Iris pigment epithelial cell (primary cell): ENCODE measurements around the gene CPA3.

ENCODE experiments used
- DNase-seq: peaks from one replicate; pipeline ENCODE4 v3.0.0-alpha.2; 2011; ENCODE audit warnings: low read depth

The CPA3 gene

DNA sequence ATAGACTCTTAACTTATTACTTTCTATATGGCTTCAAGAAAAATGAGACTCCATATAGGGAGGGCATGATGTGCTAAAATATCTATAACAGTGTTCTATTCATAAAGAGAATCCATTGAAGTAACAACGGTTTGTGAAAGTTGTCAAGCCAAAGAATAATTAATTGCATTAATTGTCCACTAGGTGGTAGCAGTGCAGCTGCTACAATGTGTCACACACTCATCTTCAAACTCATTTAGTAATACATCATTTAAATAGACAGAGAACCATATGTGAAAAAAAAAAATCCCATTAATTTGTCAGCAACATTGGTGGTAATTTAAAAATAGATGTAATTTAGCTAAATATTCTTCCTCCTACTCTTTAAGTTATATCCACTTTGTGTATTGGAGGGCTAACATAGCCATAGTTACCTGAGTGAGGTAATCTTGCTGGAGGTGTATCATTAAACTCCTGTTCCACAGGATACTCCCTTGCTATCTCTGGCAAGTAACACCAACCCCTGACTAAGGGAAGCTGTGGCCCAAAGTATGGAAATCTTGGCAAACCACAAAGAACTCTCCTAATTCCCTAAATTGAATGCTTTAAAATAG lies 3.7 kb upstream of the CPA3 start:
- DNase-seq: peak; percentile 56

GRCh38 chr3:148863297-148863696 lies 1.8 kb upstream of the CPA3 start:
- no peak for DNase-seq

DNA sequence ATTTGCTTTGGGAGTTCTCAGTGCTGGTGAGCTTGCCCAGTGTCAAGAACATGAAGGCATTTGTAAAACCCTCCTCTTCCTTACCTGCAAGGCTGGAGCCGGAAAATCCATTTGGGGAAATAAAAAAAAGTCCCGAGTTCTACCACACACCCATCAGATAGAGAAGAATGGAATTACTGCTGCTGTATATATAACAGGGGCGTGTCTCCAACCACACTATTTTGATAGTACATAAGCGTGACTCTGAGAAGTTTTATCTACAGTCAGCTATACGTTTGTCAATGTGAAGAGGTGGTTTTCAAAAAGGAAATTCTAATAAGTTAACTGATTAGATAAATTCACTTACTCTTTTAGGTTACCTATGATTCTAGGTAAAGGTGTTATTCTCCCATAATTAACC lies 1.3 kb upstream of the CPA3 start:
- DNase-seq: no peak

- DNase-seq: peak; percentile 94
These were observed 1.2 kb downstream of the CPA3 start for GRCh38 chr3:148866261-148866660.

GRCh38 chr3:148873270-148873927 lies 8.3 kb downstream of the CPA3 start:
- no peak for DNase-seq

DNA sequence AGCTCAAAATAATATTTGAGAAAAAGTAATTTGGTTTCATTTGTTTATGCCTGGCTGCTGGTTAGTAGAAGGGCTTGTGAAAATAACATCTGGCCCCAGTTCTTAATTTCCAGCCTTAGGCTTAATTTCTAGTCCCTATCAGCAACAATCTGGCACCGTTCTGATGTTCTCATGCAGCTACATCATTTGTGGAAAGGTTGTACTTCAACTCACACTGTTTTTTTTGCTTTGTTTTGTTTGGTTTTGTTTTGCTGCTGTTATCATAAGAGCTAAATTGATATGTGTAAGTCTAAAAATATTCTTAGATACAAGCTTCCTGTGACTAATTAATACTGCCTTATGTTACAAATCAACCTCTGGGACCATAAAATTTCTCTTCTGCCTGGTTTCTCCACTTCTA lies 8.9 kb downstream of the CPA3 start:
- DNase-seq: no peak

GRCh38 chr3:148878095-148878494 lies 13.0 kb downstream of the CPA3 start:
- DNase-seq: no peak

DNA sequence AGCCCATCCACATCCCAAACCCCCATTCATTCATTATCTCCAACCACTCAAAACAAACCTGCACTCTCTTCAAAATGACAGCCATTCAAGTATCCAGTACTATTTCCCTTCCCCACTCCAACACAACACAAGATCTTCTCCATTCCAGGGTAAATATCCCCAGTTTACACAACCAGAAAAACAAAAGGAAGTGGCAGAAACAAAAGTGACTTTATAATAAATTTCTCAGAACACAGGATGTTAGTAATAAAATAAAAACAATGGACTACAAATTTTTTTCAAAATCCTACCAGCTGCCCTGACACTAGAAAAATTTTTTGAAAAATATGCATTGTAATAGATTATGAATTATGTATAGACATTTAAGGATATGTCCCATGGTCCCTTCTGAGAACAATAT lies 14.2 kb downstream of the CPA3 start:
- no peak for DNase-seq

DNA sequence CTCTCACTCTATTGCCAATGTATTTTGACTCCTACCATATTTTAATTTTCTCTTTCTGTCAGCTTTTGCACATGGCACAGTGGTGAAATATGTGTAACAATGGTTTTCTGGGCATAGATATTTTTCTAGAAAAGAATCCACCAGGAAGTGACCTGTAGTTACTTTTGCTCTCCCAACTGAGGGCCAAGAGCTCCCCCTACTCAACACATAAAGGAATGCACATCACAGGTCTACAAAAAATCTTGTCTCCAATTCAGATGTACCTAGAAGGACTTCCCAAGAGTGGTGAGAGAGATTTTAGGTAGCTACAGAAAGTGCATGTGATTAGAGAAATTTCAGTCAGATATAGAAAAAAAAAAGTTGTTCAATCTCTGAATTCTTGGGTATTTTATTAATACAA lies 15.6 kb downstream of the CPA3 start:
- no peak for DNase-seq

GRCh38 chr3:148881286-148881685 lies 16.2 kb downstream of the CPA3 start:
- DNase-seq: peak; percentile 68

GRCh38 chr3:148882288-148882687 lies 17.2 kb downstream of the CPA3 start:
- DNase-seq: peak; percentile 88

- no peak for DNase-seq
These were observed 18.1 kb downstream of the CPA3 start for GRCh38 chr3:148883163-148883562.

DNA sequence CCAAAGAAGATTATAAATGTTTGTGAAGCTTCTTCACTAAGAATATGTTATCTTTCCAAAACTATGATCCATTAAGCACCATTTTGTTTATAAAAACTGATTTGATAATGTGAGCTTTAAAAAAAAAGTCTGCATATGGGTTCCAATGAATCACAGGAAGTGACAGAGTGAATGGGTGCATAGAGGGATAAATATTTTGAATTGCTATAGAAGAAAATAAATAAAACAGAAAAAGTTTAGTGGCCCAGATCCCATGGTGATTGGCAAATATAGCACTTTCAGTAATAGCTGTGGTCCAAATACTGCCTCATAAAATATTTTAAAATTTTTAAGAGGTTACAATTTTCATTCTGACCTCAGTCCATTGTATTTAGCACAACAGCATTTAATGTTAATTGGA lies 19.2 kb downstream of the CPA3 start:
- peak; percentile 67 for DNase-seq

GRCh38 chr3:148889828-148890227 lies 24.7 kb downstream of the CPA3 start:
- no peak for DNase-seq

DNA sequence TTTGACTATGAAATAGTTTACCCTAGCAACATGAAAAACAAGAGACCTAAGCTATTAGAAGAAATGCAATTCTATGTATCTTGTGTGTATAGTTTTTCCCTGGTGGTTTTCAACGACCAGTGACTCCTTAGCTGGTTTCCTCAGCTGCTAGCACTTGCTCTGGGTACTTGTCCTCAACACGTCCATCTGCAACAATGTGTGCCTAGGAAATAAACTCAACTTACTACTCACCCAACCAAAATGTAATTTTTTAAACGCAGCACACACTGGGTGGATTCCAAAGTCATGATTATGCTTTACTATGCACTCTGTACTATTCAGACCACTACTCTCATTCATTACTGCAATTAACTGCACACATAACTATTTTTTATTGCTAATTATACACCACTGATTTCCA lies 31.0 kb downstream of the CPA3 start:
- no peak for DNase-seq

DNA sequence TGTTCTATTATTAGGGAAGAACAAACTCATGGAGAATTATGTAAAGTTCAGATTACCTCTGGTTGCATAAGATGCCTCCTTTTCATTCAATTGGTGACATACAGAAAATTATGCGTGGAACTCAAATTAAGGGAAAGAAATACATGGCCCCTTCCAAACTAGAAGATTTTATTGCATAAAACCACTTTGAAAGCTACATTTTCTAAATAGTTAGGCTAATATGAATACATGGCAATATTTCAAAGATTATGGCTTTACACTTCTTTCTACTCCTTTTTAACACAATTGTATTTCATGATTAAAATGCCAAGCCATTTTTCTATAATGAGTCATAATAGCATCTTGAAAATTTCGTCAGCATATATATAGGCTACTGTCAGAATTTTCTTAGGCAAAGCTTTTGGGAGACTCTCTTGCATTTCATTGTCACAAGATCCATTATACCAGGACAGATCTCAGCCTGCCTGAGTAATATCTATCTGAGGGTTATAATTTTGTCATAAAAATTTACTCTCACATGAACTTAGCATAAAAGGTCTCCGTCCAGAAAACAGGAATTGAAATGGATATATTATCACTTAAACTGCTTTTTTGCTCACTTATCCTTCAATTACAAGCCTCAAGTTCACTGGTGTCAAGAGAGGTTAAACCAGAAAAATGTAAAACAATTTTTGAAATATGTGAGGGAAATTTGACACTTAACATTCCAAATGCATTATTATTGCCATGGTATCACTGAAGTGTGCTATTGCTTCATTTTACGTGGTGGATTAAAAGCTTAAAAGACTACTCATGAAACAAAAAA lies 37.1 kb downstream of the CPA3 start:
- DNase-seq: peak; percentile 79

DNA sequence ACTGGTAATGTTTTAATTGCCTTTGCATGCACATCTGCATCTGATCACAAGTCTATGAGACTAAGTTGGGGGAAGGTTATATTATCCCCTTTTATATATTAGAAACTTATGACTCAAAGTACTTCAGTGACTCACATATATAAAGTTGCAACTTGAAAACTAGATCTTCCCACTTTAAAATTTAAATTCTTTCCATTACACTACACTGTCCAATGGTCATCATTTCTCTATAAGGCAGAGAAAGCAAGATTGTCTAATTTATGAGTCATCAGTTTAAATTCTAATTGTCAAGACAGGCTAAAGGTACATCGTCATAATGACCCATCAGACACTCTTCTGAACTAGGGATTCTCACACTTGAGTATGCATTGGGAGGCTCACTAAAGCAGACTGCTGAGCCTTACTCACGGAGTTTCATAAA lies 37.9 kb downstream of the CPA3 start:
- DNase-seq: peak; percentile 71

DNA sequence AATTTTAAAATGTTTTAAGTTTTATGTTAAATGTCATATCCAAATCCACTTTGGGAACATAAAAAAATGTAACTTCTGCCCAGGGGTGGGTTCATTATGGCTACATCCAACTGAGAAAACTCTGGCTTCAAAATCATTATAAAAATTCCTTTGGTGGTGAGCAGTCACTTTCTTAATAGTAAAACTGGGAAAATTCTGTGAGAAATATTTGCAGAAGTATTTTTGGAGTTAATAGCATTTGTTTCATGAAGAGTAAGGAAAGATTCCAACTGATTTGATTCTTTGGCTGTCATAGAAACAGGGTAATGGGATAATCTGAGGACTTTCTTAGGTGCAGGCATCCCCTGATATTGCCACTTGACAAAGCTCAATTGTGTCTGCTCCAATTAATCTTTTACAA lies 38.8 kb downstream of the CPA3 start:
- DNase-seq: no peak

DNA sequence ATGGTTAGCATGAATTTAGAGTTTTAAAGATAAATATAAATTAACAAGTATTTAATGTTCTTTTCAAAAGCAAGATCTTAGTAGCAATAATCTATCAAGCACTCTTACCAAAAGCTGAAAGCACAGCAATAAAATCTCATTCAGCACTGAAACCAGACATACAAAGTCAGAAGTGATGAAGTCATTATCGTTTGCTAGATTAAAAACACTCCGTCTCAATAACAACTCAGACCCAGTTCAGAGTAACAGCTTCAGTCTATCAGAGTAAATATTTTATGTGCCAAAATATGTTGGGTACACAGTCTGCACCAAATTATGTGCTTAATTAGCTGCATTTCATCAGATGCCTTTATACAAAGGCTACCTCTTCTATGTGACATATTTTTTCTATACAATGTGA lies 41.6 kb downstream of the CPA3 start:
- no peak for DNase-seq

GRCh38 chr3:148911173-148911572 lies 46.1 kb downstream of the CPA3 start:
- DNase-seq: peak; percentile 20

GRCh38 chr3:148911592-148911991 lies 46.5 kb downstream of the CPA3 start:
- no peak for DNase-seq

DNA sequence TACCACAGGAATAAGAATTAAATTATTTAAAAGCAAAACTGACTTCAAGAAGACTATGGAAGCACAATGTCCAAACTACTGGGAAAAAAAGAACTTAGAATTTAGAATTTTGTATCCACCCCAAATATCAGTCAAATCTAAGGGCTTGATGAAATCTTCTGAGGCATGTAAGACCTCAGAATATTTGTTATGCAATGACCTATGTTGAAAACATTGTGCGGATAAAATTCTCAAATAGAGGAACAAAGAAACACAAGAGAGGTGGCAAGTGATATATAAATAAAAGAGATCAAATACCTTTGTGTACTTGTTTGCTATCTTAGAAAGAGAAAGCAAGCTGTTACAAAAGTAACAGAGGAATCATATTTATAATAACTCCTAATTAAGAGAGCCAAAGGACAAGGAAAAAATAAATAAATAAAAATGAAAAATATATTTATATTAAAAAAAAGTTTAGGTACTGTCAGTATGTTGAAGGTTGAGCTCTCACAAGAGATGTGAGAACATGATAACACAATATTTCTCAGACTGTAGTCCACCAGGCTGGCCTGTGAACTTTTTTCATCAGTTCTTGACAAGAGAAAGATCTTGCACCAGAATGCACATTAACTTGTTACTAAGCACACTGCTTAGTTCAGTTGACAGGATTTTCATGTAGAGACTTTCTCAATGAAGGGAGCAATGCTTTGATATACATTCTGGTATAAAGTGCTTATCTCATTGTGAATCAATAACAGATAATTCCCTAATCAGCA lies 50.0 kb downstream of the CPA3 start:
- DNase-seq: no peak

- no peak for DNase-seq
These were observed 51.0 kb downstream of the CPA3 start for GRCh38 chr3:148916132-148916531.
